GM12891 (cell line): ENCODE results near the gene SKOR1.

Experiments used
- PAX5 ChIP-seq: IDR thresholded peaks from 2 replicates; pipeline ENCODE4 v1.6.1; 2011; ENCODE audit warnings: low read length, moderate library complexity, mild to moderate bottlenecking; ENCODE audit not compliant: insufficient read depth, severe bottlenecking
- POLR2AphosphoS5 ChIP-seq: IDR thresholded peaks from 2 replicates; pipeline ENCODE4 v1.6.1; 2011; ENCODE audit warnings: low read depth, low read length, control low read depth

- no peak for TF ChIP-seq PAX5
- TF ChIP-seq POLR2AphosphoS5, result no peak
Measured at GRCh38 chr15:67799801-67800205, 25.5 kb upstream of the SKOR1 start.
